Fibroblast of peridontal ligament (primary cell): Measurements from ENCODE around the gene CLN3.
"Not testable (repeated sequence)": the region's sequence is repeated elsewhere in the genome, so short reads cannot be mapped to it uniquely, and the experiment has no call there.

ENCODE experiments used
- DNase-seq: peaks from one replicate; pipeline ENCODE4 v3.0.0-alpha.2; 2010; ENCODE audit errors: extremely low read depth

CLN3 gene

GRCh38 chr16:28513484-28514181, 21.8 kb upstream of the CLN3 start:
- DNase-seq: no peak

GRCh38 chr16:28511801-28512789, 20.2 kb upstream of the CLN3 start:
- no peak for DNase-seq

GRCh38 chr16:28511031-28511430, 19.2 kb upstream of the CLN3 start:
- DNase-seq: no peak

- DNase-seq: no peak
Measured at GRCh38 chr16:28505489-28506137, 13.7 kb upstream of the CLN3 start.

GRCh38 chr16:28504707-28505404, 13.0 kb upstream of the CLN3 start:
- DNase-seq: no peak

GRCh38 chr16:28503470-28504259, 11.8 kb upstream of the CLN3 start:
- no peak for DNase-seq

- DNase-seq: no peak
Measured at GRCh38 chr16:28502290-28502689, 10.4 kb upstream of the CLN3 start.

- DNase-seq: no peak
Measured at GRCh38 chr16:28501258-28502232, 9.7 kb upstream of the CLN3 start.

- DNase-seq: not testable (repeated sequence)
Measured at GRCh38 chr16:28500476-28501180, 8.8 kb upstream of the CLN3 start.

- DNase-seq: no peak
Measured at GRCh38 chr16:28499854-28500253, 8.0 kb upstream of the CLN3 start.

GRCh38 chr16:28498666-28499381, 7.0 kb upstream of the CLN3 start:
- no peak for DNase-seq

- DNase-seq: no peak
Measured at GRCh38 chr16:28497861-28498599, 6.2 kb upstream of the CLN3 start.

- DNase-seq: no peak
Measured at GRCh38 chr16:28497386-28497785, 5.5 kb upstream of the CLN3 start.

GRCh38 chr16:28496844-28497243, 5.0 kb upstream of the CLN3 start:
- DNase-seq: no peak

- no peak for DNase-seq
Measured at GRCh38 chr16:28495795-28496749, 4.2 kb upstream of the CLN3 start.

- DNase-seq: no peak
Measured at GRCh38 chr16:28495098-28495793, 3.4 kb upstream of the CLN3 start.
